GM18870 (cell line): ENCODE data around the gene PLLP.

ENCODE experiments used
- ATAC-seq: cut with Tn5 transposase; IDR thresholded peaks from one replicate; pipeline ENCODE4 v1.9.1; 2021; ENCODE audit warnings: moderate library complexity; ENCODE audit not compliant: unreplicated experiment

PLLP gene

GRCh38 chr16:57284209-57284951, at the start of gene PLLP:
TSS of gene PLLP (minus strand) at chr16:57284672. CDS start at chr16:57284540, 132 bp downstream.
- no peak for ATAC-seq

- ATAC-seq, result no peak
These were observed 48.9 kb upstream of the PLLP start for GRCh38 chr16:57333402-57333801.

- ATAC-seq, result no peak
These were observed 46.9 kb upstream of the PLLP start for GRCh38 chr16:57331355-57331754.

DNA sequence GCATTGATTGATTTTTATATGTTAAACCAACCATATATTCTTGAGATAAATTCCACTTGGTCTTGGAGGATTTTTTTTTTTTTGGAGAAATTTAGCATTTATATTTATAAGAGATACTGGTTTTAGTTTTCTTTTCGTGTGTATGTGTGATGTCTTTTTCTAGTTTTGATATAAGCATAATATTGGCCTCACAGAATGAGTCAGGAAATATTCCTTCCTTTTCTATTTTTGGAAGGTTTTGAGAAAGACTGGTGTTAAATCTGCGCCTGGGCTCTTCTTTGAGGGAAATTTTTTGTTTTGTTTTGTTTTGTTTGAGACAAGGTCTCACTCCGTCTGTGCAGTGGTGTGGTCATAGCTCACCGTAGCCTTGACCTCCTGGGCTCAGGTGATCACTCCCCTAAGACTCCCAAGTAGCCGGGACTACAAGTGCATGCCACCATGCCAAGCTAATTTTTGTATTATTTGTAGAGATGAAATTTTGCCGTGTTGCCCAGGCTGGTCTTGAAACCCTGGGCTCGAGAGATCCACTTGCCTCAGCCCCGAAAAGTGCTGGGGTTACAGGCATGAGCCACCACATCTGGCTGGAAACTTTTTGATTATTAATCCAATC, 45.4 kb upstream of the PLLP start:
- no peak for ATAC-seq

DNA sequence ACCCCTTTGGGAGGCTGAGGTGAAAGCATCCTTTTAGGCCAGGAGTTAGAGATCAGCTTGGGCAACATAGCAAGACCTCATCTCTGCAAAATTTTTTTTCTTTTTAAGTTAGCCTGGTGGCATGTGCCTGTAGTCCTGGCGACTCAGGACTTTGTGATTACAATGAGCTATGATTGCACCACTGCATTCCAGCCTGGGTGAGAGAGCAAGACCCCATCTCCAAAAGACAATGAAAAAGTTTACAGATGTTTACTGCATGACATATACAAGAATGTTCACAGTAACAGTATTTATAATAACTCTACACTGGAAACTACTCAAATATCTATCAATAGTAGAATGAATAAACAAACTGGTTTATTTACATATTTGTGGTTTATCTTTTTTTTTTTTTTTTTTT, 41.0 kb upstream of the PLLP start:
- no peak for ATAC-seq

- no peak for ATAC-seq
These were observed 40.3 kb upstream of the PLLP start for GRCh38 chr16:57324749-57325148.

DNA sequence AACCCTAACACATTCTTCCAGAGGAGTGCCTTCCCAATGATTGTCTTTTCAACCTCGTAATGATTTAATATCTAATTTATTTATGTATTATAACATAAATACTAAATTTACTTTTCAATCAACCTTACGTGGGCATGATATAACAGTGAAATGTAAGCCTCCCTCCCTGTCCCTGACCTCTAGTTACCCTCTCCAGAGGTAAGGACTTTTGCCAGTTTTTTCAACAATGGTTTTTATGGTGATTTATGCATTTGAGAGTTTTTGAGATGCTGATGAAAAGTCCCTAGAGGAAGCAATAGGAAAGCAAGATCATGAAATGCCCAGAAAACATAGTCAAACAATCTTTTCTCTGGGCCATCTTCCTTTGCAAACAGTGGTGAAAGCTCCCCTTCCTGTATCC, 35.2 kb upstream of the PLLP start:
- ATAC-seq, result no peak

GRCh38 chr16:57318240-57318970, 33.9 kb upstream of the PLLP start:
- ATAC-seq, result no peak

- no peak for ATAC-seq
These were observed 32.0 kb upstream of the PLLP start for GRCh38 chr16:57316390-57317017.

- ATAC-seq, result no peak
These were observed 30.9 kb upstream of the PLLP start for GRCh38 chr16:57315416-57315815.

- ATAC-seq, result no peak
These were observed 29.8 kb upstream of the PLLP start for GRCh38 chr16:57314161-57314785.

DNA sequence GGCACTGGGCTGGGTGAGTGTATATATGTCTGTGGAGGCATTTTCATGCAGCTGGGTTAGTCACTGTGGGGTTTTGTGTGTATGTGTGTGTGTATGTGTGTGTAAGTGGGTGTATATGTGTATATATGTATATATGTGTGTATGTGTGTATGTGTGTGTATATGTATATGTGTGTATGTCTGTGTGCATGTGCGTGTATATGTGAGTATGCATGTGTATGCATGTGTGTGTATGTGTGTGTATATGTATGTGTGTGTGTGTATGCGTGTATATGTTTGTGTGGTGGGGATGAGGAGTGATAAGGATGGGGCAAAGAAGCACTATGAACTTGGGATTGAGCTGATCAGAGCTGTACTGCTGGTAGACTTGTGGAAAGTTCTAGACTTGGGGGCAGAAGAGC, 29.0 kb upstream of the PLLP start:
- no peak for ATAC-seq

GRCh38 chr16:57310801-57311200, 26.3 kb upstream of the PLLP start:
- no peak for ATAC-seq

GRCh38 chr16:57308041-57308440, 23.6 kb upstream of the PLLP start:
- ATAC-seq, result no peak

DNA sequence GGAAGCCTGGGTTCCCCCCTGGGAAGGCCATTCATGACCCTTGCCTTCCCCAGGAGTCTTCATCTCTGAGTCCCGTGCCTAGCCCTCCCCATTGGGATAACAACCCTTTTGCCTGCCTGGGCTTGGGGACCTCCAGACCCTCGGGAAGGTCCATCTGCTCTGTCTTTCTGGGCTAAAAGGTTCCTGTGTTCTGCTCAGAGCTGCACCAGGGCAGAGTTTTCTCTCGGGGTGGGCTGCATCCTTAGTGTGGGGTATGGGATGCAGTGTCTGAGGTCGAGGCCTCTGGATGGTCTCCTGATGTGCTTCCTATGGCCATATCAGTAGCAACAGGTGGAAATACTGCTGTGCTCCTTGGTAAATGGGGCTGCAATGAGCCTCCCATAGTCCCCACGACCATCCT, 22.9 kb upstream of the PLLP start:
- ATAC-seq, result no peak

DNA sequence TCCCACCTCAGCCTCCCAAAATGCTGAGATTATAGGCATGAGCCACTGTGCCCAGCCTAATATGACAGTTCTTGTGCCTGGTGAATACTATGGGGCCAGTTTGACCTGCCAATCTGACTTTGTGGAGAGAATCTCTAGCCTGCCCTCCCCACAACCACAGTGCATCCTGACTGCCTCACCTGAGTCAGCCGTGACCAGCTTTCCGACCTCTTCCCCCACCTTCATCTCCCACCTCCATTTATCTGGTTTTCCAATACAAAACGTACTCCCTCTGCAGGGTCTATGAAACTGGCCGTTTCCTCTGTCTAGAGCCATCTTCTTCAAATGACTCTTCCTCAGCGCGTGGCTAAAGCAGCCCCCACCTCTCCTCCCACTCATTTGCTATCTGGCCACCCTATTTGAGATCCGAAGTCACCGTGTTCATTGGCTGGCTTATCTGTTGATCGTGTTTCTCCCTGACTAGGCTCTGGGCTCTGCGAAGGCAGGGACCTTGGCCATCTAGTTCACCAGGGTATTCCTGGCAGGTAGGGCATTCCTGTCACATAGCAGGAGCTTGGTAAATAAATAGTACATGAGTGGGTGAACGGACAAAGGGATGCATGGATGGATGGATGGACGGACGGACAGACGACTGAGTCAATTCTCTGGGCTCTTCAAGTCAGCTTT, 22.3 kb upstream of the PLLP start:
- ATAC-seq, result no peak

- no peak for ATAC-seq
These were observed 20.8 kb upstream of the PLLP start for GRCh38 chr16:57305159-57305811.

- ATAC-seq, result no peak
These were observed 19.9 kb upstream of the PLLP start for GRCh38 chr16:57304169-57305061.

DNA sequence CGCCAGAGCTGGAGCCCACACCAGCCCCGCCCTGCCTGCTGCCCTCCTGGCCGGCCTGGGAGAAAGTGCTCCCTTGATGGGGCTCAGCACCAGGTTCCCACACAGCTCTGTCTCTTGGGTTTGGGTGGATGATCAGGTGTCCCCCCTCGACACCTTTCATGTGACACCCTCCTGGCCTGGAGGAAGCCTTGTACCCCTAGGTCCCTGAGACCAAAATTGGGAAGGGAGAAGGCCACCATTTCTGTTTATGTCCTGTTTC, 19.4 kb upstream of the PLLP start:
- no peak for ATAC-seq
